Astrocyte of the cerebellum (primary cell): Measurements from ENCODE around the gene GLYR1.

Source experiments
- DNase-seq: peaks from one replicate; pipeline ENCODE4 v3.0.0-alpha.2; 2011; ENCODE audit warnings: low read depth
- H3K4me3 ChIP-seq: 2 replicates; pipeline ENCODE4 v1.5.1; 2011; ENCODE audit warnings: mild to moderate bottlenecking, low read depth, low read length, moderate library complexity
- CTCF ChIP-seq: IDR thresholded peaks from 2 replicates; pipeline ENCODE4 v1.5.1; 2012; ENCODE audit warnings: low read length, low read depth, moderate library complexity, mild to moderate bottlenecking; ENCODE audit errors: missing control alignments
- in situ Hi-C: cut with HindIII; loops from 2 replicates; pipeline ENCODE4 v1.10.0; 2017; ENCODE audit warnings: low sequenced_read_pairs

Gene GLYR1

DNA sequence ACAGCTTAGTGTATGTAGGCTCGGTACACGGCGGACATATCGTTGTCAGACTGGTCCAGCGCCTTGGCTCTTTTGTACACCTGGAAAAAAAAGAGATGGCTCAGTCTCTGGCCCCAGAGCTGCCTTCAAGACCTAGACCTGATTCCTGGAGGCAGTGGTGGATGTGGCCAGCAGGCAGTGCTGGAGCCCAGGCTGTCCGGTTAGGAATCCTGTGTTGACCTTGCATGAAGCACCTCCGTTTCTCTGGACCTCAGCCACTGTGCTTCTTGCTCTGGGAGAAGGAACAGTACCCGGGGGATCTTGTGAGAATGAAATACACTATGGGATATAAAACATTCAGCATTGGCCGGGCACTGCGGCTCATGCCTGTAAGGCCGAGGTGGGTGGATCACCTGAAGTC lies 41.9 kb downstream of the GLYR1 start:
- in situ Hi-C loops = no loop called here
- no peak overlapping the region for H3K4me3 ChIP-seq
- no peak for DNase-seq
- TF ChIP-seq CTCF = no peak

GRCh38 chr16:4803898-4804762 lies 43.0 kb downstream of the GLYR1 start:
- no peak overlapping the region for H3K4me3 ChIP-seq
- in situ Hi-C loops = no loop called here
- no peak for TF ChIP-seq CTCF
- no peak for DNase-seq

DNA sequence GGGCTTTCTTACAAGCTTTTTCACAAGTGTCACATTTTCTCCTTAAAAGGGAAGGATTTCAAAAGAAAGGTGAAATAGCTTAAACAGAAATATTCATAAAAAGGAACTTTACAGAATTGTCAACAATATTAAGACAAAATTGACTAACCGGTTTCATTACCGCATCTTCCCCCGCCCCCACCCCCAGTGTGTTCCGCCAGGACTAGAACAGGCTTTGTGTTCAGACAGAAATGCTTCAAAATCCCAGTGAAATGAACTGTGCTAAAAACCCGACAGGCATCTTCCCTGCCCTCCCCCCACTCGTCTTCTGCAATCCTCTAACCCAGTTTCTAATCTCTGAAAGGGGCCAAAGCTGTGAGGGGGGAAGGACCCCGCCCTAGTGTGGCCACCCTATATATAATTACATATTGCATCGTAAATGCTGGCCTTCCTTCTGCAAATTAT lies 43.7 kb downstream of the GLYR1 start:
- in situ Hi-C loops = no loop called here
- DNase-seq = no peak
- H3K4me3 ChIP-seq = peak overlapping the region; percentile 68
- TF ChIP-seq CTCF = no peak

- H3K4me3 ChIP-seq = peak overlapping the region; percentile 68
- in situ Hi-C loops = no loop called here
- TF ChIP-seq CTCF = no peak
- peak; percentile 82 for DNase-seq
Observed at GRCh38 chr16:4802659-4803287, 44.3 kb downstream of the GLYR1 start.

DNA sequence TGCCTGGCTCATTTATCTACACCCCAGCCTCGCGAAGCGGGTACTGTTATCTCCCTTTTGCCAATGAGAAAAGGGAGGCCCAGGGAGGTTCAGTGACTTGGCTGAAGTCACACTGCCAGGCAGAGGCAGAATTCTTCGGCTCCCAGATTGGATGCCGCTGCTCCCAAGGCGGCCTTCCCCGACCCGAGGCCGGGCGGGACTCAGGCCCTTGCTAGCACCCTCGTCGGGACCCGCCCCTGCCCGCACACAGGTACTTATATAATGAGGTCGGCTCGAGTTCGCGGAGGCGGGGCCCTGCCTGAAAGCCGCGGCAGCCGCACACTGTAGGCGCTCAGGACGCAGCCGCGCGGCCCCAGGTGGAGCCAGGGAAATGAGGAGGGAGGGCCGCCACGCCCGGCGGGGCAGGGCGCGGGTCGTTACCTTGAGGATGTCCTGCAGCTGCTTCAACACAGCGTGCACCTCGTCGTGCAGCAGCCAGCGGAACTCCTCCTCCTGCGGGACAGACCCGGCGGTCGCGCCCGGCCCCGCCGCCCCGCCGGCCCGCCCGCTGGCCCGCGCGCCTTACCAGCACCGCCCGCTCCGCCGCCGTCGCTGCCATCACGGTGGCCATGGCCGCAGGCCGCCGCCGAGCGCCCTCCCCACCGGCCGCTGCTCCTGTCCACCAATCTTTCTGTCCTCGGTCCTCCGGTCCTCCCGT lies 45.0 kb downstream of the GLYR1 start, which contains the start of gene ROGDI:
Gene ROGDI, minus strand, starts transcription at position 672 of the 697 bp plus-strand sequence. Its CDS starts 62 bp downstream, at position 610.
- in situ Hi-C loops = no loop called here
- peak; percentile 1 for DNase-seq
- no peak for TF ChIP-seq CTCF
- peak within 1 kb of the TSS; percentile 68 for H3K4me3 ChIP-seq
